ENCODE measurements around the gene PDIA2. TPM values are rescaled to one million over a fixed set of nuclear protein-coding genes. Genes with fewer than 3 reads are reported as not detected.

The PDIA2 gene
- total RNA-seq, 1 experiment from 2014 or later, result not detected

DNA sequence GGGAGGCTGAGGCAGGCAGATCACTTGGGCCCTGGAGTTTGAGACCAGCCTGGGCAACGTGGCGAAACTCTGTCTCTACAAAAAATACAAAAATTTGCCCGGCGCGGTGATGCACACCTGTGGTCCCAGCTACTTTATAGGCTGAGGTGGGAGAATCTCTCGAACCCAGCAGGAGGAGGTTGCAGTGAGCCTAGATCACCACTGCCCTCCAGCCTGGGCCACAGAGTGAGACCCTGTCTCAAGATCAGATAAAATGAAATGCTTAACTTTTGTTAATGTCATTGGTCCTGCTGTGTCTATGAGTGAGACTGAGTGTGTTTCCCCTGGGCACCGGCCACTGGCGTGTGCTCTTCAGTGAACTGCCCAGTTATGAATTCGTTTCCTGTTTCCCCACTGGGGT lies 37.9 kb upstream of the PDIA2 start:
- intact Hi-C loops (cut with micrococcal nuclease; ENCODE audit: unreplicated experiment), result no loop called here
- Histone ChIP-seq H3K36me3 (ENCODE audit: low read depth) (no peaks in the 10 kb centered on the region), H3K27ac (no peak overlapping the region), H3K4me3 (no peak overlapping the region), H3K27me3 (ENCODE audit: insufficient read depth, low read depth) (no peaks in the 10 kb centered on the region), H3K4me1 (replicated peaks; ENCODE audit: insufficient read depth) (peaks cover 1% of the 10 kb centered on the region; the same call in 1 of the 2 replicates), H3K9me2 (ENCODE audit: insufficient read depth) (no peaks in the 10 kb centered on the region), H3K4me2 (no peak overlapping the region), H3F3A (ENCODE audit: insufficient read depth, low read depth) (no peaks in the 10 kb centered on the region), H3K9me3 (ENCODE audit: insufficient read depth, low read depth) (no peaks in the 10 kb centered on the region), H3K79me2 (ENCODE audit: low read depth) (no peaks in the 10 kb centered on the region), H2AFZ (no peak overlapping the region), H4K20me1 (ENCODE audit: insufficient read depth) (0 out of 2 replicates have a peak, but pooled peaks cover 3% of the 10 kb centered on the region)
- CTCF ChIA-PET, result interaction anchor here (0.6 to 0.7 kb wide), 2 partner anchors 38 to 88 kb away, joined by 6 to 24 read pairs; no protein-coding TSS in a partner anchor
- TF ChIP-seq EZH2 (IDR thresholded peaks at IDR 0.05; ENCODE audit: low read depth), result no peak
- TF ChIP-seq, protein P1, sequence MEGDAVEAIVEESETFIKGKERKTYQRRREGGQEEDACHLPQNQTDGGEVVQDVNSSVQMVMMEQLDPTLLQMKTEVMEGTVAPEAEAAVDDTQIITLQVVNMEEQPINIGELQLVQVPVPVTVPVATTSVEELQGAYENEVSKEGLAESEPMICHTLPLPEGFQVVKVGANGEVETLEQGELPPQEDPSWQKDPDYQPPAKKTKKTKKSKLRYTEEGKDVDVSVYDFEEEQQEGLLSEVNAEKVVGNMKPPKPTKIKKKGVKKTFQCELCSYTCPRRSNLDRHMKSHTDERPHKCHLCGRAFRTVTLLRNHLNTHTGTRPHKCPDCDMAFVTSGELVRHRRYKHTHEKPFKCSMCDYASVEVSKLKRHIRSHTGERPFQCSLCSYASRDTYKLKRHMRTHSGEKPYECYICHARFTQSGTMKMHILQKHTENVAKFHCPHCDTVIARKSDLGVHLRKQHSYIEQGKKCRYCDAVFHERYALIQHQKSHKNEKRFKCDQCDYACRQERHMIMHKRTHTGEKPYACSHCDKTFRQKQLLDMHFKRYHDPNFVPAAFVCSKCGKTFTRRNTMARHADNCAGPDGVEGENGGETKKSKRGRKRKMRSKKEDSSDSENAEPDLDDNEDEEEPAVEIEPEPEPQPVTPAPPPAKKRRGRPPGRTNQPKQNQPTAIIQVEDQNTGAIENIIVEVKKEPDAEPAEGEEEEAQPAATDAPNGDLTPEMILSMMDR (conservative IDR thresholded peaks at IDR 0.05), result no peak
- BruUV-seq (replicated peaks), result no TSS peak
- DNase-seq, result no peak
- POLR2A ChIA-PET (ENCODE audit: unreplicated experiment), result no interaction called here

DNA sequence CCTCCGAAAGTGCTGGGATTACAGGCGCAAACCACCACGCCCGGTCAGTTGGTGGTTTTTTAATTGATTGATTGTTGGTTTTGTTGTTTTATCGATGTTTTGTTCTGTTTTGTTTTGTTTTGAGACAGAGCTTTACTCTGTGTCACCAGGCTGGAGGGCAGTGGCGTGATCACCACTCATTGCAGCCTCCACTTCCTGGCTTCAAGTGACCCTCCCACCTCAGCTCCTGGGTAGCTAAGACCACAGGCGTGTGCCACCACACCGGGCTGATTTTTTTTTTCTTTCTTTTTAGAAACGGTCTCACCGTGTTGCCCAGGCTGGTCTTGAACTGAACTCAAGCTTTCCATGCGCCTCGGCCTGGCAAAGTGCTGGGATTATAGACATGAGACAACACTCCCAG lies 35.9 kb upstream of the PDIA2 start:
- DNase-seq, result no peak
- no TSS peak for BruUV-seq (replicated peaks)
- Histone ChIP-seq H3K9me2 (ENCODE audit: insufficient read depth) (no peaks in the 10 kb centered on the region), H3K79me2 (ENCODE audit: low read depth) (no peaks in the 10 kb centered on the region), H3K36me3 (ENCODE audit: low read depth) (no peaks in the 10 kb centered on the region), H3K4me1 (replicated peaks; ENCODE audit: insufficient read depth) (peaks cover 14% of the 10 kb centered on the region; the same call in 1 of the 2 replicates), H4K20me1 (ENCODE audit: insufficient read depth) (no peaks in the 10 kb centered on the region), H3K9me3 (ENCODE audit: insufficient read depth, low read depth) (no peaks in the 10 kb centered on the region), H2AFZ (no peak overlapping the region), H3K27me3 (ENCODE audit: insufficient read depth, low read depth) (no peaks in the 10 kb centered on the region), H3K4me3 (no peak overlapping the region), H3F3A (ENCODE audit: insufficient read depth, low read depth) (no peaks in the 10 kb centered on the region), H3K4me2 (no peak overlapping the region), H3K27ac (no peak overlapping the region)
- TF ChIP-seq EZH2 (IDR thresholded peaks at IDR 0.05; ENCODE audit: low read depth), result no peak
- TF ChIP-seq, protein P1 (conservative IDR thresholded peaks at IDR 0.05), result no peak
- CTCF ChIA-PET, result no interaction called here
- POLR2A ChIA-PET (ENCODE audit: unreplicated experiment), result no interaction called here
- intact Hi-C loops (cut with micrococcal nuclease; ENCODE audit: unreplicated experiment), result no loop called here

DNA sequence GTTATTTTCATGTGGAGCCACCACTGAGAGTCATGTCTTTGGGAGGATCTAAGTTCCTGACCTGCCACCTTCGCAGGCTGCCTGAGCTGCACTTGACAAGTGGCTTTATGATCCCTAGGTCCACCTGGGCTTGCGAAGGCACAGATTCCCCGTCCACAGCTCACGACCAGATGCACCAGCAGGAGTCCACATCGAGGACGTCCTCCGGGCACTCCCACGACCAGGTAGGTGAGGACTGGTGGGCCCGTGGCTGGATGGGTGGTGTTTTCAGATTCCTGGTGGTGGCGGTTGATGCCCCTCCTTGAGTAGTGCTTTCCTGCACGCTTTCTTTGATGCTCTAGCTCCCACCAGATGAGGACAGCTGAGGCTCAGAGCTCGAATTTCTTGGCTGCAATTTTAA lies 33.5 kb upstream of the PDIA2 start:
- Histone ChIP-seq H2AFZ (no peak overlapping the region), H3K9me2 (ENCODE audit: insufficient read depth) (no peaks in the 10 kb centered on the region), H3K4me2 (no peak overlapping the region), H3K4me3 (no peak overlapping the region), H3K79me2 (ENCODE audit: low read depth) (no peaks in the 10 kb centered on the region), H3K36me3 (ENCODE audit: low read depth) (no peaks in the 10 kb centered on the region), H3F3A (ENCODE audit: insufficient read depth, low read depth) (no peaks in the 10 kb centered on the region), H3K27ac (no peak overlapping the region), H3K9me3 (ENCODE audit: insufficient read depth, low read depth) (no peaks in the 10 kb centered on the region), H4K20me1 (ENCODE audit: insufficient read depth) (no peaks in the 10 kb centered on the region), H3K4me1 (replicated peaks; ENCODE audit: insufficient read depth) (peaks cover 14% of the 10 kb centered on the region; the same call in 1 of the 2 replicates), H3K27me3 (ENCODE audit: insufficient read depth, low read depth) (no peaks in the 10 kb centered on the region)
- CTCF ChIA-PET, result no interaction called here
- DNase-seq, result no peak
- POLR2A ChIA-PET (ENCODE audit: unreplicated experiment), result interaction anchor here (0.5 kb wide), 1 partner anchor 21 kb away, joined by 7 read pairs; no protein-coding TSS in a partner anchor
- TF ChIP-seq EZH2 (IDR thresholded peaks at IDR 0.05; ENCODE audit: low read depth), result no peak
- TF ChIP-seq, protein P1 (conservative IDR thresholded peaks at IDR 0.05), result no peak
- intact Hi-C loops (cut with micrococcal nuclease; ENCODE audit: unreplicated experiment), result no loop called here
- BruUV-seq (replicated peaks), result no TSS peak
